GM12878 (cell line): Measurements from ENCODE around the gene HS6ST3. TPM values are rescaled to one million over a fixed set of nuclear protein-coding genes. Genes with fewer than 3 reads are reported as not detected.
A peak's percentile ranks its signal among the peaks of the same experiment; 100 is the strongest.

Experiments
- ATAC-seq: fragments of 200-7000 bp; cut with Tn5 transposase; 3 replicates; pipeline ENCODE4 v1.9.1; 2020; ENCODE audit warnings: mild to moderate bottlenecking, moderate library complexity
- BruUV-seq: library from RNA; stranded (reverse); fragments of 400-500 nt; replicated peaks from 2 replicates; lab custom pipeline; 2021; lab: Mats Ljungman, UMichigan
- CTCF ChIA-PET: fragments of 300-600 bp; sonication (Branson Sonifier 250); formaldehyde crosslinking; extraction: SDS; loops from one replicate; lab custom pipeline; 2021; ENCODE audit warnings: inconsistent platforms; lab: Yijun Ruan, JAX
- POLR2A ChIA-PET: fragments of 350-600 bp; formaldehyde crosslinking; extraction: SDS; loops from one replicate; lab custom pipeline; 2021; ENCODE audit warnings: inconsistent platforms; lab: Charles Lee
- RAD21 ChIA-PET: fragments of 300-600 bp; sonication (Branson Sonifier 250); formaldehyde crosslinking; loops from one replicate; lab custom pipeline; 2023; ENCODE audit warnings: antibody characterized with exemption; ENCODE audit not compliant: unreplicated experiment; lab: Charles Lee
- SMC1A ChIA-PET: fragments of 300-600 bp; sonication (Branson Sonifier 250); formaldehyde crosslinking; loops from one replicate; lab custom pipeline; 2023; ENCODE audit not compliant: unreplicated experiment, uncharacterized antibody; lab: Charles Lee
- DNase-seq: peaks from one replicate; pipeline ENCODE4 v3.0.0-alpha.2; 2011; ENCODE audit warnings: low read depth, low spot score
- FAIRE-seq: peaks from 3 replicates; lab custom pipeline; 2011; peaks lifted over from hg19 to GRCh38; lab: Jason Lieb, UNC
- H2AFZ ChIP-seq: 2 replicates; pipeline ENCODE4 v1.6.0; 2011; ENCODE audit warnings: low read depth, low read length, control low read depth; ENCODE audit not compliant: control insufficient read depth
- H3K27ac ChIP-seq: 2 replicates; pipeline ENCODE4 v1.5.1; 2011; ENCODE audit warnings: control low read depth; ENCODE audit not compliant: control insufficient read depth, insufficient read depth
- H3K27me3 ChIP-seq, 2 experiments: replicated peaks in 1 of 2; 2 replicates each; pipeline versions ENCODE4 v1.6.0 to v1.6.1; 2011; ENCODE audit warnings: low read length in 1 of 2; ENCODE audit not compliant: control insufficient read depth in 2 of 2, insufficient read depth in 2 of 2
- H3K36me3 ChIP-seq, 2 experiments: 2 replicates each; pipeline ENCODE4 v1.5.1; 2011; ENCODE audit warnings: low read length in 1 of 2; ENCODE audit not compliant: control insufficient read depth in 2 of 2, insufficient read depth in 2 of 2
- H3K4me1 ChIP-seq: 2 replicates; pipeline ENCODE4 v1.6.1; 2011; ENCODE audit warnings: mild to moderate bottlenecking, low read length, moderate library complexity, mixed read lengths; ENCODE audit not compliant: control insufficient read depth, insufficient read depth
- H3K4me2 ChIP-seq: 2 replicates; pipeline ENCODE4 v1.6.0; 2011; ENCODE audit warnings: control low read depth; ENCODE audit not compliant: control insufficient read depth, insufficient read depth
- H3K4me3 ChIP-seq: fragments of 200-600 bp; sonication (generic); 2 replicates; pipeline ENCODE4 v1.5.1; 2016
- H3K79me2 ChIP-seq: 2 replicates; pipeline ENCODE4 v1.6.0; 2011; ENCODE audit warnings: low read length; ENCODE audit not compliant: control insufficient read depth, insufficient read depth
- H3K9ac ChIP-seq: 2 replicates; pipeline ENCODE4 v1.8.0; 2011; ENCODE audit warnings: low read length, control low read depth, mixed read lengths; ENCODE audit not compliant: control insufficient read depth, insufficient read depth
- H3K9me3 ChIP-seq: replicated peaks from 3 replicates; pipeline ENCODE4 v1.5.1; 2011; ENCODE audit warnings: mild to moderate bottlenecking, low read length; ENCODE audit not compliant: control insufficient read depth, insufficient read depth
- H4K20me1 ChIP-seq: 2 replicates; pipeline ENCODE4 v1.6.0; 2011; ENCODE audit not compliant: control insufficient read depth, insufficient read depth
- CREB1 ChIP-seq: IDR thresholded peaks from 2 replicates; pipeline ENCODE4 v1.6.1; 2012; ENCODE audit warnings: low read depth, mild to moderate bottlenecking, inconsistent platforms
- DPF2 ChIP-seq: fragments of 450-650 bp; IDR thresholded peaks from 2 replicates; pipeline ENCODE4 v1.6.1; 2017; ENCODE audit warnings: mild to moderate bottlenecking
- FOXM1 ChIP-seq: IDR thresholded peaks from 2 replicates; pipeline ENCODE4 v1.6.1; 2012; ENCODE audit warnings: low read depth, mild to moderate bottlenecking, inconsistent platforms, low read length, moderate library complexity
- KDM1A ChIP-seq: fragments of 200-600 bp; sonication (generic); IDR thresholded peaks from 2 replicates; pipeline ENCODE4 v1.6.1; 2016; ENCODE audit warnings: borderline replicate concordance
- POLR2A ChIP-seq: IDR thresholded peaks from 2 replicates; pipeline ENCODE4 v1.6.1; 2011; ENCODE audit warnings: low read depth, mild to moderate bottlenecking, low read length
- RELB ChIP-seq: fragments of 450-650 bp; IDR thresholded peaks from 2 replicates; pipeline ENCODE4 v1.6.1; 2017; ENCODE audit warnings: low read depth, mild to moderate bottlenecking, moderate library complexity
- SIN3A ChIP-seq: IDR thresholded peaks from 2 replicates; pipeline ENCODE4 v1.6.1; 2012; ENCODE audit warnings: low read depth, low read length, improper control_type of control experiment
- SKIL ChIP-seq: fragments of 450-650 bp; IDR thresholded peaks from 2 replicates; pipeline ENCODE4 v1.6.1; 2017; ENCODE audit warnings: mild to moderate bottlenecking, low read depth, inconsistent platforms; ENCODE audit not compliant: poor library complexity, severe bottlenecking
- SRF ChIP-seq, 2 experiments: IDR thresholded peaks; 2 replicates each; pipeline ENCODE4 v1.6.1; 2011; ENCODE audit warnings: low read depth in 2 of 2, low read length in 2 of 2, mild to moderate bottlenecking in 1 of 2, moderate library complexity in 1 of 2
- SUPT20H ChIP-seq: IDR thresholded peaks from 2 replicates; pipeline ENCODE4 v1.6.1; 2011; ENCODE audit warnings: low read depth, mild to moderate bottlenecking, low read length, moderate library complexity, borderline replicate concordance; ENCODE audit not compliant: control insufficient read depth
- TCF3 ChIP-seq: IDR thresholded peaks from 2 replicates; pipeline ENCODE4 v1.6.1; 2012; ENCODE audit warnings: low read depth, mild to moderate bottlenecking, low read length, borderline replicate concordance; ENCODE audit not compliant: insufficient read depth
- YY1 ChIP-seq: IDR thresholded peaks from 2 replicates; pipeline ENCODE4 v1.6.1; 2011; ENCODE audit warnings: low read depth, mild to moderate bottlenecking, low read length
- ZSCAN29 ChIP-seq: fragments of 450-650 bp; IDR thresholded peaks from 2 replicates; pipeline ENCODE4 v1.6.1; 2017; ENCODE audit warnings: mild to moderate bottlenecking, moderate library complexity
- WGBS: methylation state at CpG from one replicate; pipeline ENCODE4 v1.1.6; 2016; ENCODE audit warnings: low lambda C conversion rate; ENCODE audit not compliant: insufficient replicate concordance, insufficient coverage; ENCODE audit errors: missing lambda C conversion rate; 5-methylcytosine and 5-hydroxymethylcytosine counted together
- in situ Hi-C: fragments of 300-500 bp; cut with MboI; formaldehyde crosslinking; loops from 9 replicates; pipeline ENCODE4 v1.14.3; 2018; ENCODE audit warnings: mixed read lengths
- intact Hi-C: fragments of 100-400 bp; cut with micrococcal nuclease; formaldehyde crosslinking; loops from one replicate; pipeline ENCODE4 v1.14.2; 2022; ENCODE audit not compliant: unreplicated experiment
- polyA plus RNA-seq, 11 experiments: library from polyadenylated mRNA; depleted of rRNA in 4 of 11; unstranded in 6 of 11; stranded (reverse) in 5 of 11; fragments of >200 nt; fragmentation: Nextera tagmentation in 4 of 11; fragmentation: Illumina TruSeq in 1 of 11; extraction: Ambion mirVana in 4 of 11; extraction: Trizol in 1 of 11; gene quantifications; 1 replicate in 1 of 11; 2 replicates in 10 of 11; pipeline versions ENCODE4 v1.2.1 to v1.2.3, GENCODE V29; 2011 to 2016; ENCODE audit warnings: inconsistent platforms in 2 of 11, missing spikeins in 2 of 11, low read depth in 1 of 11
- total RNA-seq, 4 experiments: library from RNA; depleted of rRNA in 3 of 4; stranded (reverse); fragments of >200 nt in 3 of 4; fragmentation: Illumina TruSeq in 1 of 4; extraction: Trizol in 1 of 4; gene quantifications; 2 replicates each; pipeline versions ENCODE4 v1.2.1 to v1.2.3, GENCODE V29; 2013 to 2021
- TF ChIP-seq, protein P1 (sequence below): fragments of 150-350 bp; IDR thresholded peaks from 2 replicates; pipeline ENCODE4 v1.6.1; 2016; ENCODE audit warnings: low read depth, low read length
- TF ChIP-seq, protein P2 (sequence below): fragments of 450-650 bp; IDR thresholded peaks from 2 replicates; pipeline ENCODE4 v1.6.1; 2016; ENCODE audit warnings: mild to moderate bottlenecking

HS6ST3 gene
- total and polyA plus RNA-seq, 10 of the 15 experiments (the other 5 are each of a cell fraction or from before 2014, with no cell fraction given), result under 0.01 to 2.9 TPM; not detected in 8

DNA sequence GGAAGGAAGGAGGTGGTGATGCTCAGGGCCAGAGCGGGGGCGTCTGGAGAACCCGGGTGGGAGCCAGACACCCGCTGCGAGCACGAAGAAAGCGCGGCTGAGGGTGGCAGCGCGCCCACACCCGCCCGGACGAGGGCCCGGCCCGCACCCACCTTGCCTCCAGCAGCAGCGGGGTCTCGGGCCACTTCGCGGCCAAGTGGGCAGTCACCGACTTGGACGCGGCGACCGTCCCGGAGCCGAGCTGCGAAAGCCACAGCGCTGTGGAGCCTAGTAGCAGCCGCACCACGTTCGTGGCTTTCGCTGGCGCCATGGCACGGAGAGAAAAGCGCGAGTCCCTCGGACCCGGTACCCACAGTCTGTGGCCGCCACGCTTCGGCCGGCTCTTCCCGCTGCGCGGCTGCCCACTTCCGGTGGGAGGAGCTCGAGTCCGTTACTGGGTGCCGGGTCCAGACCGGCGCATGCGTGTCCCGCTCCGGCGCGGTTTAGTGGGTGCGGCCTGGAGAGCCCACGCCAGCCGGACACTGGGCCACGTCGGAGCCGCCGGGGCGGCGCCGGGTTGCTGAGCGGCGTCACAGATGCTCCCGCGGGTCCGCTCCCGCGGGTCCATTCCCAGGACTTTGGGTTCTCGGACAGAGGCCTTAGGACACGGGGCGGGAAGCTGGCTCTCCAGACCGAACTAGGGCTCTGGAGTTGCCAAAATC lies 36.8 kb upstream of the HS6ST3 start, which contains the start of gene UGGT2:
Gene UGGT2, minus strand, starts transcription at position 399 of the 701 bp plus-strand sequence. Its CDS starts 89 bp downstream, at position 310.
- Histone ChIP-seq H3K4me2 (peak within 1 kb of the TSS; percentile 95), H3K27ac (peak within 1 kb of the TSS; percentile 88), H3K9ac (peak within 1 kb of the TSS; percentile 84), H4K20me1 (no peaks in the 10 kb centered on the region), H2AFZ (peak within 1 kb of the TSS; percentile 100), H3K36me3 (no peaks in the 10 kb centered on the region), H3K9me3 (no peaks in the 10 kb centered on the region; the same call in 2 of the 3 replicates), H3K79me2 (peaks cover 15% of the 10 kb centered on the region), H3K4me1 (no peaks in the 10 kb centered on the region), H3K4me3 (peak within 1 kb of the TSS; percentile 90), H3K27me3 (no peaks in the 10 kb centered on the region)
- ChIA-PET RAD21 (interaction anchor here (0.8 to 1.8 kb wide), 3 partner anchors 9 to 33 kb away, joined by 3 to 7 read pairs (median 5); no protein-coding TSS in a partner anchor), CTCF (interaction anchor here (0.6 to 2.2 kb wide), 8 partner anchors 10 to 80 kb away, joined by 3 to 9 read pairs (median 4); no protein-coding TSS in a partner anchor), SMC1A (interaction anchor here (0.9 to 2.0 kb wide), 6 partner anchors 8 to 33 kb away, joined by 3 to 11 read pairs (median 4); no protein-coding TSS in a partner anchor), POLR2A (interaction anchor here (0.6 to 1.2 kb wide), 4 partner anchors 18 to 1030 kb away, joined by 3 to 4 read pairs (median 3); no protein-coding TSS in a partner anchor)
- no TSS peak for BruUV-seq
- FAIRE-seq (peak; percentile 82), DNase-seq (peak; percentile 64), ATAC-seq (peak; percentile 98)
- WGBS, result under 1% methylated on average over 50 of the region's 77 CpGs
- in situ Hi-C loops (no loop called here), intact Hi-C loops (no loop called here)
- TF ChIP-seq YY1 (0 out of 2 replicates have a peak, but pooled peaks have one; percentile 58), TCF3 (peak; percentile 52; the same call in 1 of the 2 replicates), KDM1A (no peak), CREB1 (no peak; the same call in 1 of the 2 replicates), SUPT20H (no peak), POLR2A (peak; percentile 96), SKIL (no peak), FOXM1 (no peak), DPF2 (peak; percentile 91), RELB (no peak; the same call in 1 of the 2 replicates), SIN3A (no peak), ZSCAN29 (no peak), SRF (IDR thresholded peaks at IDR 0.05; ENCODE audit: low read depth in 2 of 2, low read length in 2 of 2) (no peak)
- TF ChIP-seq, protein P1, sequence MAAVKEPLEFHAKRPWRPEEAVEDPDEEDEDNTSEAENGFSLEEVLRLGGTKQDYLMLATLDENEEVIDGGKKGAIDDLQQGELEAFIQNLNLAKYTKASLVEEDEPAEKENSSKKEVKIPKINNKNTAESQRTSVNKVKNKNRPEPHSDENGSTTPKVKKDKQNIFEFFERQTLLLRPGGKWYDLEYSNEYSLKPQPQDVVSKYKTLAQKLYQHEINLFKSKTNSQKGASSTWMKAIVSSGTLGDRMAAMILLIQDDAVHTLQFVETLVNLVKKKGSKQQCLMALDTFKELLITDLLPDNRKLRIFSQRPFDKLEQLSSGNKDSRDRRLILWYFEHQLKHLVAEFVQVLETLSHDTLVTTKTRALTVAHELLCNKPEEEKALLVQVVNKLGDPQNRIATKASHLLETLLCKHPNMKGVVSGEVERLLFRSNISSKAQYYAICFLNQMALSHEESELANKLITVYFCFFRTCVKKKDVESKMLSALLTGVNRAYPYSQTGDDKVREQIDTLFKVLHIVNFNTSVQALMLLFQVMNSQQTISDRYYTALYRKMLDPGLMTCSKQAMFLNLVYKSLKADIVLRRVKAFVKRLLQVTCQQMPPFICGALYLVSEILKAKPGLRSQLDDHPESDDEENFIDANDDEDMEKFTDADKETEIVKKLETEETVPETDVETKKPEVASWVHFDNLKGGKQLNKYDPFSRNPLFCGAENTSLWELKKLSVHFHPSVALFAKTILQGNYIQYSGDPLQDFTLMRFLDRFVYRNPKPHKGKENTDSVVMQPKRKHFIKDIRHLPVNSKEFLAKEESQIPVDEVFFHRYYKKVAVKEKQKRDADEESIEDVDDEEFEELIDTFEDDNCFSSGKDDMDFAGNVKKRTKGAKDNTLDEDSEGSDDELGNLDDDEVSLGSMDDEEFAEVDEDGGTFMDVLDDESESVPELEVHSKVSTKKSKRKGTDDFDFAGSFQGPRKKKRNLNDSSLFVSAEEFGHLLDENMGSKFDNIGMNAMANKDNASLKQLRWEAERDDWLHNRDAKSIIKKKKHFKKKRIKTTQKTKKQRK, result no peak
- TF ChIP-seq, protein P2, sequence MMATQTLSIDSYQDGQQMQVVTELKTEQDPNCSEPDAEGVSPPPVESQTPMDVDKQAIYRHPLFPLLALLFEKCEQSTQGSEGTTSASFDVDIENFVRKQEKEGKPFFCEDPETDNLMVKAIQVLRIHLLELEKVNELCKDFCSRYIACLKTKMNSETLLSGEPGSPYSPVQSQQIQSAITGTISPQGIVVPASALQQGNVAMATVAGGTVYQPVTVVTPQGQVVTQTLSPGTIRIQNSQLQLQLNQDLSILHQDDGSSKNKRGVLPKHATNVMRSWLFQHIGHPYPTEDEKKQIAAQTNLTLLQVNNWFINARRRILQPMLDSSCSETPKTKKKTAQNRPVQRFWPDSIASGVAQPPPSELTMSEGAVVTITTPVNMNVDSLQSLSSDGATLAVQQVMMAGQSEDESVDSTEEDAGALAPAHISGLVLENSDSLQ, result no peak
